Testis (tissue), 2 donors: ENCODE results near the gene C3orf20.

Experiments
- CTCF ChIP-seq, 3 experiments: fragments of 450-650 bp in 2 of 3; fragments of 200-600 bp in 1 of 3; sonication (generic) in 1 of 3; IDR thresholded peaks; one replicate each; pipeline ENCODE4 v1.5.1; 2016 to 2019; ENCODE audit warnings: antibody characterized with exemption in 3 of 3, mild to moderate bottlenecking in 2 of 3, moderate library complexity in 1 of 3
- POLR2A ChIP-seq: fragments of 450-650 bp; IDR thresholded peaks from one replicate; pipeline ENCODE4 v1.6.1; 2017; ENCODE audit warnings: antibody characterized with exemption, mild to moderate bottlenecking, moderate library complexity

GRCh38 chr3:14793126-14793857 is 118.4 kb downstream of the C3orf20 start:
- TF ChIP-seq POLR2A (no peak), CTCF (IDR thresholded peaks at IDR 0.05) (no peak)
